Measurements from ENCODE around the gene ECE2.

- TF ChIP-seq CTCF (IDR thresholded peaks at IDR 0.05; ENCODE audit: low read depth, low read length) (no peak), POLR2A (IDR thresholded peaks at IDR 0.05; ENCODE audit: extremely low read depth, insufficient read length) (no peak), MYC (IDR thresholded peaks at IDR 0.05; ENCODE audit: low read depth, low read length) (no peak)
- TF ChIP-seq, protein P1, sequence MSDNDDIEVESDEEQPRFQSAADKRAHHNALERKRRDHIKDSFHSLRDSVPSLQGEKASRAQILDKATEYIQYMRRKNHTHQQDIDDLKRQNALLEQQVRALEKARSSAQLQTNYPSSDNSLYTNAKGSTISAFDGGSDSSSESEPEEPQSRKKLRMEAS (IDR thresholded peaks at IDR 0.05; ENCODE audit: low read depth, low read length), result no peak
These were observed 49.4 kb downstream of the ECE2 start for GRCh38 chr3:184325269-184325668.

All from NB4 (cell line).